ENCODE data around the gene SMIM44.
"Not testable (repeated sequence)": the region's sequence is repeated elsewhere in the genome, so short reads cannot be mapped to it uniquely, and the experiment has no call there.

The SMIM44 gene

GRCh38 chr19:3518659-3519058 is 35.4 kb upstream of the SMIM44 start:
- DNase-seq (ENCODE audit: extremely low spot score, insufficient read length, low read depth) (no peak), FAIRE-seq (no peak)

- FAIRE-seq (no peak), DNase-seq (ENCODE audit: extremely low spot score, insufficient read length, low read depth) (no peak)
Observed at GRCh38 chr19:3518255-3518654, 35.0 kb upstream of the SMIM44 start.

GRCh38 chr19:3517638-3518037 is 34.4 kb upstream of the SMIM44 start:
- DNase-seq (ENCODE audit: extremely low spot score, insufficient read length, low read depth), result no peak
- no peak for FAIRE-seq

GRCh38 chr19:3516675-3517207 is 33.5 kb upstream of the SMIM44 start:
- no peak for DNase-seq (ENCODE audit: extremely low spot score, insufficient read length, low read depth)
- no peak for FAIRE-seq

- FAIRE-seq (no peak), DNase-seq (ENCODE audit: extremely low spot score, insufficient read length, low read depth) (no peak)
Observed at GRCh38 chr19:3515891-3516422, 32.7 kb upstream of the SMIM44 start.

- FAIRE-seq (no peak), DNase-seq (ENCODE audit: extremely low spot score, insufficient read length, low read depth) (no peak)
Observed at GRCh38 chr19:3514930-3515329, 31.7 kb upstream of the SMIM44 start.

- FAIRE-seq (no peak), DNase-seq (ENCODE audit: extremely low spot score, insufficient read length, low read depth) (no peak)
Observed at GRCh38 chr19:3513229-3514140, 30.2 kb upstream of the SMIM44 start.

- no peak for FAIRE-seq
- DNase-seq (ENCODE audit: extremely low spot score, insufficient read length, low read depth), result no peak
Observed at GRCh38 chr19:3512562-3513228, 29.5 kb upstream of the SMIM44 start.

GRCh38 chr19:3511506-3512251 is 28.4 kb upstream of the SMIM44 start:
- FAIRE-seq (no peak), DNase-seq (ENCODE audit: extremely low spot score, insufficient read length, low read depth) (no peak)

GRCh38 chr19:3510727-3511126 is 27.5 kb upstream of the SMIM44 start:
- FAIRE-seq (no peak), DNase-seq (ENCODE audit: extremely low spot score, insufficient read length, low read depth) (no peak)

- no peak for FAIRE-seq
- no peak for DNase-seq (ENCODE audit: extremely low spot score, insufficient read length, low read depth)
Observed at GRCh38 chr19:3509566-3509989, 26.3 kb upstream of the SMIM44 start.

- DNase-seq (ENCODE audit: extremely low spot score, insufficient read length, low read depth) (no peak), FAIRE-seq (no peak)
Observed at GRCh38 chr19:3508771-3509535, 25.7 kb upstream of the SMIM44 start.

GRCh38 chr19:3508121-3508661 is 24.9 kb upstream of the SMIM44 start:
- not testable (repeated sequence) for DNase-seq (ENCODE audit: extremely low spot score, insufficient read length, low read depth); FAIRE-seq

- FAIRE-seq, result no peak
- no peak for DNase-seq (ENCODE audit: extremely low spot score, insufficient read length, low read depth)
Observed at GRCh38 chr19:3507371-3508120, 24.3 kb upstream of the SMIM44 start.

GRCh38 chr19:3506384-3507340 is 23.4 kb upstream of the SMIM44 start:
- no peak for DNase-seq (ENCODE audit: extremely low spot score, insufficient read length, low read depth)
- no peak for FAIRE-seq

GRCh38 chr19:3505598-3506383 is 22.6 kb upstream of the SMIM44 start, which contains the start of gene FZR1:
TSS of gene FZR1 (plus strand) at chr19:3506311. CDS start at chr19:3522990, 16,679 bp downstream.
- FAIRE-seq (peak; percentile 96), DNase-seq (ENCODE audit: extremely low spot score, insufficient read length, low read depth) (peak; percentile 100)
